Stimulated activated CD4-positive, alpha-beta T cell treated with anti-CD3 and anti-CD28 coated beads, Interleukin-4, amount 100 ng/mL, for 48 hours (primary cell): Measurements from ENCODE around the gene NANP.
"Not testable (repeated sequence)": the region's sequence is repeated elsewhere in the genome, so short reads cannot be mapped to it uniquely, and the experiment has no call there.

ENCODE experiments used
- DNase-seq, 2 donors: peaks; one replicate each; pipeline ENCODE4 v3.0.0-alpha.2; 2020; ENCODE audit warnings: low read depth in 2 of 2

Gene NANP, protein sequence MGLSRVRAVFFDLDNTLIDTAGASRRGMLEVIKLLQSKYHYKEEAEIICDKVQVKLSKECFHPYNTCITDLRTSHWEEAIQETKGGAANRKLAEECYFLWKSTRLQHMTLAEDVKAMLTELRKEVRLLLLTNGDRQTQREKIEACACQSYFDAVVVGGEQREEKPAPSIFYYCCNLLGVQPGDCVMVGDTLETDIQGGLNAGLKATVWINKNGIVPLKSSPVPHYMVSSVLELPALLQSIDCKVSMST

DNA sequence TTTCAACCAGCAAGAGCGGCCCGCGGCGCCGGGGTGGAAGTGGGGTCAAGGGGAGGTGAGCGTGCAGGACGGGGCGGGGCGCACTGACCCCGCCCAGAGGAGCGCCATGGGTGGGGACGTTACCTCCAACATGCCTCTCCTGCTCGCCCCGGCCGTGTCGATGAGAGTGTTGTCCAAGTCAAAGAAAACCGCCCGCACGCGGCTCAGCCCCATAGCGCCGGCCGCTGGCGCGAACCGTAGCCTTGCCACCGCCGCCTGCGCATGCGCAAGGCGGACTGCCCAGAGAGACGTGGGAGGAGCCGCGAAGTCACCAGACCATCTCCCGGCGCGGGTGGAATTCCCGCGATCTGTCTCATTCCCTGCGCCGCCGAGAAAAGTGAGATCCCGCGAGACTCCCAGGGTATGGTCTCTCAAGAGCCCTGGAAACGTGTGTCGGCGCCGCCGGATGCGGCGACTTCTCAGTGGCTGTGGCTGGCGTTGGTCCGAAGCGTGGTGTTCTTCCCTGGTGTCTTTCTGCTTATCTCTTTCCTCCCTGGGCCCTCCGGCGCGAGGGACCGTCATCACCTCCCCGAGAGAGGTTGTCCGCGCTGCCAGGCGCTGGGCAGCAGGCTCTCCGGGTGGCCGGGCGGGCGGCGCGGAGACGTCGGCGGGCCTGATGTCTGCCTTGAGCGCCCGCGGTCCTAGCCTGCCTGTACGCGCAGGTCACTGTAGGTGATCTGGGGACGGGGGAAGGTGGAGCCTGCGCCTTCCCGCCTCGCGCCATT lies at the start of gene NANP:
TSS of gene NANP (minus strand) at position 279 of the 764 bp plus-strand sequence. CDS start at position 213, 66 bp downstream.
- DNase-seq: peak; percentile 84 to 89

DNA sequence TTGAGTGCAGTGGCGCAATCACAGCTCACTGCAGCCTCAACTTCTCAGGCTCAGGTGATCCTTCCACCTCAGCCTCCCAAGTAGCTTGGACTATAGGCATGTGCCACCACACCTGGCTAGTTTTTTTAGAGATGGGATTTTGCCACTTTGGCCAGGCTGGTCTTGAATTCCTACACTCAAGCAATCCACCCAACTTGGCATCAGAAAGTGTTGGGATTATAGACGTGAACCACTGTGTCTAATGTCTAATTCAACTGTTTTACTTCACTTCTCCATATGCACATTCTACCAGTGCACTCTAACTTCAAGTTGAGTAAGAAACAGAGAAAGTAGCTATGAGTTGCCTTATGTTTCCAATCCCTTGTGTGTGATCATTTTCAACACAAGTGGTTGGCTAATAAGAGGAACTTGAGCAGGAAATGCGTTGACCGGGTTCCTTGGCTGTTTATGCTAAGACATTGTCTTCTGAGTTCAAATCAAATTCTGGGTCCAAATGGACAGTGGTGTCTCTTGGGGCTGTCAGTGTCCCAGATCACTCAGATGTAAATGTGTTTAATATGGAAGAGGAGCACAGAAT lies 48.9 kb upstream of the NANP start:
- no peak for DNase-seq

DNA sequence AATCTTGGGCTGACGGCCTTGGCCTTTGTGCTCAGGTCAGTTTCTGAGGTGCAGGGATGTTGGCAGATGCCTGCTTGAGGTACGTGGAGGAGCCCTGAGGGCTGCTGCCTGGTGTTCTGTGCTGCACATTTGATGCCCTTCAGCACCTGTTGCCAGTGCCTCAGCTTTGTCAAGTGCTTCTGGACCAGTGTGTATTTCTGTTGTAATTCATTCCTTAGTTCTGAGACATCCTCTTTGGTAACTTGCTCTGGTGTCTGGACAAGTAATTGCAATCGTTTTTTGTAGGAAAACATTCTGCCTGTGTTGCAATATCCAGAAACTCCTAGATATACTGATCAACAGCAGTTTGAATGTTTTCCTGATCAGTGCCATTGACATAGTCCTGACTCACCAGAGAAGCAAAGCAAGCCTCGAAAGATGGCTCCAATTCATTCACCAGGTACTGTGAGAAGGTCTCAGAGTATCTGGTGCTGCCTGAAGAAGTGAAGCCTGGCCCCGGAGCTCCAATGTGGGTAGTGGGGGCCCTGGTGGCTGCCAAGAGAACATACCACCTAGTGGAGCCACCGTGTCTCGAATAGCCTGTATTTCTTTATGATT lies 46.1 kb upstream of the NANP start:
- DNase-seq: no peak

DNA sequence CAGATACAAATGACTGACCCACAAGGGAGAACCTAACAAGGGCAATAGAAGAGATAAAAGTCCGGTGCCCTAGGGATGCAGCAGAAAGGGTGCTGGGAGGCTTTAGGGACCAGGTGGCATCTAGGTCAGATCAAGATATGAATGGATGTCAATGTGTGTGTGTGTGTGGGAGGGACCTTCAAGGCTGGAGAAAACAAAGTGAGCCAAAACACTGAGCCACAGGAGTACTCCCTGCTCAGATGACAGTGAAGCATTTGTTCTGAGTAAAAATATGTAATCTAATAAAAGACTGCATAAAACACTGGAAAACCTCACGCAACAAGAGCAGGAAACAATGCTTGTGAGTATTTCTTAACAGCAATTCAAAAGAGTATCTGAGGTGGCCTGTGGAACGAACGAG lies 44.6 kb upstream of the NANP start:
- DNase-seq: no peak

DNA sequence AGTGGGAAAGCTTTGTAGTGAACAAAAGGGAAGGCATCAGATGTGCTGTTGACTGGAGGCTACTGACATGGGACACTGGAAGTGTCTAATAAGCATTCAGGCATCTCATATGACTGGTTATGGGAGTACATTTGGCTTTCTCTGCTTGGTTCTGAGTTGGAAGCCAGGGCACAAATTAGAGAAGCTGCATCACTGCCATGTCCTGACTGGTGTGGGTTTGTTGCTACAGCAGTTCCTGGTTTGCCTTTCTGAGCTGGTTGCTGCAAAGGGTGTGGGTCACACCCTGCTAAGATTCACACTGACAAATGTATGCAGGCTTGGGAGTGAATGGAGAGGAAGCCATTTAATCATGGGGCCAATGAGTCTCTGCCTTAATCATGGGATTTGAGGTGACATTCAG lies 36.2 kb upstream of the NANP start:
- no peak for DNase-seq

DNA sequence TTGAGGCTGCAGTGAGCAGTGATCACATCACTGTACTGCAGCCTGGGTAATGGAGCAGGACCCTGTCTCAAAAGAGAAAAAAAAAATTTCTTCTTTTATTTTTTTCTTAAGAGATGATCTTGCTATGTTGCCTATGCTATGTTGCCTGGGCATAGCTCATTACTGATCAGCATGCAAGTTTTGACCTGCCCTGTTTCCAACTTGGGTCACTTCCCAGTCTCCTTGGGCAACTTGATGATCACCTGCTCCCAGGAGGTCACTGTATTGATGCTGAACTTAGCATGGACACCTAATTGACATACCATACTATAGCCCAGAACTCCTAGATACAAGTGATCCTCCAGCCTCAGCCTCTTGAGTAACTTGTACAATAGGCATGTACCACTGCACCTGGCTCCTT lies 30.7 kb upstream of the NANP start:
- DNase-seq: no peak

DNA sequence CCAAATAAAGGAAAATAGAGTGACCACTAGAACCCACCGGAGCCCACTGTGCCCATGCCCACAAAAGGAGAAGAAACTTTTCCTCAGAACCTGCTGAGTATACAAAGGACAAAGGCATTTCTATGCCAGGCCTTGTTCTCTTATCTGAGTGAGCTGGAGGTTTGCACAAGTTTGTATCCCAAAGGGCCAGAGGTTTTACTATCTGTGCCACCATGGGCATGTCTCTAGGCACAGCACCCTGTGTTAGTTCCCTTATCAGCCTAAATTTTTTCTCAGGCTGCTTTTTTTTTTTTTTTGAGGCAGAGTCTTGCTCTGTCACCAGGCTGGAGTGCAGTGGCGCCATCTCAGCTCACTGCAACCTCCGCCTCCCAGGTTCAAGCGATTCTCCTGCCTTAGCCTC lies 29.1 kb upstream of the NANP start:
- DNase-seq: not testable (repeated sequence)

DNA sequence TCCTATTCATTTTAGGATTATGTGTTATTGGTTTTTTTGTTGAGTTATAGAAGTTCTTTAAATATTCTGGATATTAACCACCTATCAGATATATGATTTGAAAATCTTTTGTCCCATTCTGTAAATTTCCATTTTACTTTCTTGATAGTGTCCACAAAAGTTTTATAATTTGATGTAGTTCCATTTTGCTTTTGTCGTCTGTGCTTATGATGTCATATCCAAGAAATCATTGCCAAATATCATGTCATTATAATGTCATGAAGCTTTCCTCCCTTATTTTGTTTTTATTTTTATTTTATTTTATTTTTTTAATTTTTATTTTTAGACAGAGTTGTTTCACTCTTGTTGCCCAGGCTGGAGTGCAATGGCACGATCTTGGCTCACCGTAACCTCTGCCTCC lies 21.0 kb upstream of the NANP start:
- no peak for DNase-seq

DNA sequence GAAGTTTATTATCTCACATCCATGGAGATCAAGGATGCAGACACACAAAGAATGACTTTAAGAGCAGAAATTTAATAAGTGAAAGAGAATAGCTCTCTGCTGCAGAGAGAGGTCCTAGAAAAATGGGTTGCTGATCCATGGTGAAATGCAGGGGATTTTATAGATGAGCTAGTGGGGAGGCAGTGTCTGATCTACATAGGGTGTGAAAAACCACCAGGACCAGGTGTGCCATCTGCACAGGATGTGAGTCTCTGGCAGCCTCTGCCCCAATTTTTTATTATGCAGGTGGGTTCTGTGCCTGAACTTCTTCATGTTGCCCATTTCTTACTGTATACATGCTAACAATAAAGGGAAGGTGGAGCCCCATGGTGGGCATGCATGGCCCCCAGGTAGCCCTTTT lies 19.9 kb upstream of the NANP start:
- DNase-seq: no peak

DNA sequence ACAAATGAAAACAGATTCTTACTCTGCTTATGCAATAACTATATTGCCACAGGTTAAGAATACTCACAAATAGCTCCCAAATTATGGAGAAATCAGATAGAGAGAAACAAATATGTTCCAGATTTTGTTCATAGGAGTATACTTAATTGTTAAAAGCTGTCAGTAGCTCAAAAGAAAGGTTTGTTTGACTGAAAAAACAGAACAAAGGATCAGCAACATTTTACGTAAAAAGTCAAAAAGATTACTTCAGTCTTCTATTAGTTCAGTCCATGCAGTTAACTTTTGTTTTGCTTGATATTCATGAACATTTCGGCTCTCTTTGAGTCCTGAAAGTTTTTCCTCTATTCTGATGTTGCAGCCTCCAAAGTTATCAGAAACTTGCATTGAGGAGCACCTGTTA lies 13.4 kb upstream of the NANP start:
- DNase-seq: no peak

DNA sequence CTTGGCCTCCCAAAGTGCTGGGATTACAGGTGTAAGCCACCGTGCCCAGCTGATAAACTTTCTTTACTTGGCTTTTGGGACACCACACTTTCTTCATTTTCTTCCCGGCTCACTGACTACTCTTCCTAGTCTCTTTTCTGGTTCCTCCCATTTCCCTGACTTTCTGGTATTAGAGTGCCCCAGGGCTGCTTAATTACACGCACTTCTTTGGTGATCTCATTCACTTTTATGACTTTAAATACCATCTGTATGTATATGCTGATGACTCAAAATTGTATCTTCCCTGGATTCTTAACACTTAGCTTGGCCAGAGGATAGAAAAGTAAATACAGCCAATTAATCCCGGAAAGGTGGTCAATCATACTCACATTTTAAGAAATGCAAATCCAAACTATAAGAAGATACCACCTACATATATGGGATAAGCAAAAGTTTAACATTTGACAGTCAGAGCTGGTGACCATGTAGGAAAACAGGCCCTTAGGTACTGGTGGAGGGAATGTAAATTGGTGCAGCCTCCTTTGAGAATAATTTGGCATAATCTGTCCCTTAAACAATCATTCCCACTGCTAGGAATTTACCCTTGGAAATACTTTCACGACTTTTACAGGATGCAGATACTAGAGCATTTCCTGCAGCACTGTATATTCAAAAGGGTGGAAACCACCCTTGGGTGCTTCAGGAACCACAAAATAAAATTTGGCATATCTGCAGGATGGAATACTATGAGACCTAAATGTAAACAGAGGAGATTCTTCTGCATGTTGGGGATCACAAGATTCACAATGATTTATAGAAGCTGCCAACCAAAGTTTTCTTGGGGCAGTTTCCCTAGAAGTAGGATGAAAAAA lies 9.4 kb upstream of the NANP start:
- DNase-seq: no peak

DNA sequence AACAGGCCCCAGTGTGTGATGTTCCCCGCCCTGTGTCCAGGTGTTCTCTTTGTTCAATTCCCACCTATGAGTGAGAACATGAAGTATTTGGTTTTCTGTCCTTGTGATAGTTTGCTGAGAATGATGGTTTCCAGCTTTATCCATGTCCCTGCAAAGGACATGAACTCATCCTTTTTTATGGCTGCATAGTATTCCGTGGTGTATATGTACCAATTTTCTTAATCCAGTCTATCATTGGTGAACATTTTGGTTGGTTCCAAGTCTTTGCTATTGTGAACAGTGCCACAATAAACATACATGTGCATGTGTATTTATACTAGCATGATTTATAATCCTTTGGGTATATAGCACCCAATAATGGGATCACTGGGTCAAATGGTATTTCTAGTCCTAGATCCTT lies 6.8 kb upstream of the NANP start:
- not testable (repeated sequence) for DNase-seq

DNA sequence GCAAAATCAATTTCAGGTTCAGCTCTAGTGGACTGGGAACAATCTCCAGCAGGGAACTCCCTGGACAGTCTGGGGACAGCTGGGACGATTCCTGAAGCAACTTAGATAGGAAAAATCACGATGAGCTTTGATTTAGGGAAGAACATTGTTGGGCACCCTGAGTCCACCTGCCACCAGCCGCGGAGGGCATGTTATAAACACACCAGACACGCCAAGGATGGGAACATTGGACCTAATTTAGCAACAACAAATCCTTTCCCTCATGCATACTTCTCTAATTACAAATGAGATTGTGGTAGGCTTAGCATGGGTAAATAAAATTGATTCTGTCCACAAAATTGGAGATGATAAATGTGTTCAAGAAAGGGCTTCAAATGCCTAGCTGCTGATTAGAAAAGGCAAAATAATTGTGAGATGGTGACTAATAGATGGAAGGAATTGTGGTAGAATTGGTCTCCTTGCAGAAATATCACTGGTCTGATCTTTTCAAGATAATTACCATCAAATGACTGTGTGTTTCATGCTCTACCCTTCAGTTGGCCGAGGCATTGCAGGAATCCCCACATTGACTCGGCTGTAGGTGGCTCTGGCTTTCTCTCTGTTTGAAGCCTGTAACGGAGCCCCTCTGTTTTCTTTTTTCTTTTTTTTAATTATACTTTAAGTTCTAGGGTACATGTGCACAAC lies 6.1 kb upstream of the NANP start:
- no peak for DNase-seq

DNA sequence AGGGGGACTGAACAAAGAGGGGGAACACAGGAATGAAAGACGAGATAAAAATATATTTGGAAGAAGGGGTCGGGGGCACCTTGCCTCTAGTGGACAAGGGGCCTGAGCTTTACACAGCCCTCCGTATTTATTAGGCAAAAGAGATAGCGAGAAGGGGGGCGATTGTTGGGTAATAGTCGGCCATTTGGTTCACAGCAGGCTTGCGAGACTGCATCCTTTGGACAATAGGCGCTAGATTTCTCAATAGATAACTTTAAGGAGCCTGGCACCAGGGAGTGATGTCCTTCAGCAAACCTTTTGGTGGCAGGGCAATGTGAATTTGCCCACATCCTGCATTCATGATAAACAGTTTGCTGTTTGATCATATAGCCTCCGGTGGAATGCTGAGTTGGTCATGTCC lies 3.0 kb upstream of the NANP start:
- no peak for DNase-seq

DNA sequence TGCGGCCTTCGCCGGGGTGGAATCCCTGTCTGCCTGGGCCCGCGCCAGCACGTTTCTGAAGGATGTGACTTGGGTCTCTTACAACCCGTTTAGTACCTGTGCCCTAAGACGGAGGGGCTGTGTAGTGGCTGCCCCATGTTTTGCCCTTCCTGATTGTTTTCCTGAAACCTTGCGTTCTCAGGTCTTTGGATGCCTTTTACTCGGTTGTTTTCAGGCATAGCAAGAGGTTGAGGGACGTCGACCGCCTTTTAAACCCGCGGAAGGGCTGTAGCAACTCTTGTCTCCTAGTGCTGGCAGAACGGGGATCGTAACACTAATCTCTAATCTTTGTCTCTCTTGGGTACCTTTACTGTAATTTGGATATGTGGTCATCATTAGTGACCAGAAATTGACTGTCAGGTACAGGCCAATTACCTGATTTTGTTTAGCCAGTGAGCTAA lies 706 bp upstream of the NANP start:
- no peak for DNase-seq

DNA sequence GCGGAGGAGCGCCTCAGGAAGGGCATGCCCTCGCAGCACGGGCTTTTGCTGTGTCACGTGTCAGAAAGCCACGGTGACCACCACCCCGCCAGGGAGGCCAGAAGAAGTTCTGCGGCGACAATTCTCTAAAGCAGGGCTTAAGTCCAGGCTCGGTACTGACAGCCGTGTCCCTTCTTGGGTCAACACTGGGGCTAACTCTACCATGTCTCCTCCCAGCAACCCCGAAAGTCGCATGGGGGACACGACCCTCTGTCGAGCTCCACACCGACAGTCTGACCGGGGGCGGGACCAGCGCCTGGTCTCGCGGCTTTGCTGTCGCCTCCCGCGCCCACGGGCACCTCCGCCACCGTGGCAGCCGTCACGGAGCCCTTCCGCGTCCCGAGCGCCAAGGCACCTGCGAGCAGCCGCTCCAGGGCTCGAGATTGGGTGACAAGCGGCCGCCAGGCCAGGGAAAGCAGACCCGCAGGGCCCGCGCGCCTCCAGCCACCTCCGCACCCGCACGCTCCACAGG lies 534 bp downstream of the NANP start:
- DNase-seq: peak; percentile 8 to 14

DNA sequence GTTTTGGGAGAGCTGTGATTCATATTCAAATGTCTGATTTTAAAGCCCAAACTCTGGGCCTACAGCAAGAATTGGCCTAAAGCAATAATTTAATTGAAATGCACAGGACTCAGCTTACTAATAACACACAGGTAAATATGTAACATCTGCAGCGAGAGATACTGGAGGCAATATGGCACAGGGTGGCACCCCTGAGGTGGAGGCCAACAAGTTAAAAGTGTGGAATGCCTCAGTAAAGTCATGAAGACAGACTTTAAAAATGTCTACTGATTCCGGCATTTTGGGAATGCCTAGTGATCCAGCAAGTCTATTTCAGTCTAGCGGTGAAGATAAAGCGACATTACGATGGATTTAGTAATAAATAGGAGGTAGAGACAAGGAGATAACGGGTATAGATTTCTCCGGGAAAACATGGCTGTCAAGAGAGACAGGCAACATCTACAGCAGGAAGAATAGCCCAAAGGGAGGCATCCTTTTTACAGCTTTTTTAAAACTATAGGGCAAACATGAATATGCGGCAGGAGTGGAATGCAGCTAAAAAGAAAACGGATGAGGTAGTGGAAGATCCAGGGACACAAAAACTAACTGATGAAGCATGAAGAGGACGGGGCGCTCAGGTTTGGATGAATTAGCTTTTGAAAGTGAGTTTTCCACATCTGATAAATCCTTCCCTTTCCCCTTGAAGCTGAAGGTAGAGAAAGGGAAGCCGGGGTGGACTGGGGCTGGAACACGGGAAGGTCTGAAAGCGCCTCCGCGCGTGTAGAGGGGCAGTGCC lies 1.2 kb downstream of the NANP start:
- DNase-seq: no peak

DNA sequence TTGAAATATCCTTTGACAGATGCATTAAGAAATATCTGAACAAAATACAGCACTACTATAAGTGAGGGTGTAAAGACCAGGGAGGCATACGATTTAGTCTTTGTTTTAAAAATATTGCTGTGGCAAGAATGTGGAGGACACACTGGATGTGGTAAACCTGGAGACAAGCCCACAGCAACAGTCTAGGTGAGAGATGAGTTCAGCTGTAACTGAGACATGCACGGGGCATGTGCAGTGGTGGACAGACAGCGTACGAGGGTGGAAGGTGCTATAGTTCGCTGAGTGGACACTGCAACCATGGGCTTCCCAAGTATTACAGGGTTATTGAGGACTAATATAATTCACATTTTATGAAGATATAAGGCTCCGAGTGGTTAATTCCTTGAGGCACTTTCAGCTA lies 1.8 kb downstream of the NANP start:
- no peak for DNase-seq

DNA sequence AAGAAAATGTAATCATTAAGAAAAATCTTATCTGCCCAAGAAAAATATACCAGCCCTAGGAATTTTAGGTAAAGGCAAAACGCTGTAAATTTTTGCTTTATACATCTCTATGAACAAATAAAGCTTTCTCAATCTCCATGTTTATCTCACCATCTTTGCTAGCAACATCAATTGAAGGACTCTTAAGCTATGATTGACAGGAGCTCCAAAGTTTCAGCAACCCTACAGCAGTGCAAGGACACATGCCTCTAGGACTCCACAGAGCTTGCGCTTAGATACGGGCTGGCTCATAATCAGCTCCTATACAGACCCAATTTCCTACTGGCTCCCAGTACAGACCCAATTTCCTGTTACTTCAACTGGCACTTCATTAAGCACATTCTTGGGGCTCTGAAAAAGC lies 4.3 kb downstream of the NANP start:
- no peak for DNase-seq

DNA sequence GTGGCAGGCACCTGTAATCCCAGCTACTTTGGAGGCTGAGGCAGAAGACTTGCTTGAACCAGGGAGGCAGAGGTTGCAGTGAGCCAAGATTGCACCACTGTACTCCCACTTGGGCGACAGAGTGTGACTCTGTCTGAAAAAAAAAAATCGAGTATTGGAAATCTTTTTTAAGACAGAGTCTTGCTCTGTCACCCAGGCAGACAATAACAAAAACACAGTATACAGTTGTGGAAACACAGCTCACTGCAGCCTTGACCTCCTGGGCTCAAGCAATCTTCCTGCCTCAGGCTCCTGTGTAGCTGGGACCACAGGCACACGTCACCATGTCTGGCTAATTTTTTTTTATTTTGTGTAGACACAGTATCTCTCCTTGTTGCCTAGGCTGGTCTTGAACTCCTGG lies 15.0 kb downstream of the NANP start:
- DNase-seq: no peak
